IMR-90 (cell line): ENCODE measurements around the gene CARD8.

Experiments
- BHLHE40 ChIP-seq: fragments of 150-350 bp; IDR thresholded peaks from 2 replicates; pipeline ENCODE4 v1.6.1; 2016; ENCODE audit warnings: mild to moderate bottlenecking, low read depth, low read length
- CHD1 ChIP-seq: IDR thresholded peaks from 2 replicates; pipeline ENCODE4 v1.6.1; 2012; ENCODE audit warnings: low read depth, low read length, improper control_type of control experiment
- ELK1 ChIP-seq: fragments of 150-350 bp; IDR thresholded peaks from 2 replicates; pipeline ENCODE4 v1.6.1; 2016; ENCODE audit warnings: low read depth, mild to moderate bottlenecking, low read length, moderate library complexity, borderline replicate concordance
- FOS ChIP-seq: fragments of 150-350 bp; IDR thresholded peaks from 2 replicates; pipeline ENCODE4 v1.6.1; 2016; ENCODE audit warnings: low read depth, low read length
- MAZ ChIP-seq: IDR thresholded peaks from 2 replicates; pipeline ENCODE4 v1.6.1; 2012; ENCODE audit warnings: low read depth, mild to moderate bottlenecking, low read length, improper control_type of control experiment, moderate library complexity, borderline replicate concordance
- NFE2L2 ChIP-seq: fragments of 150-350 bp; IDR thresholded peaks from 2 replicates; pipeline ENCODE4 v1.6.1; 2016; ENCODE audit warnings: low read depth, mild to moderate bottlenecking, low read length
- POLR2A ChIP-seq: IDR thresholded peaks from 2 replicates; pipeline ENCODE4 v1.6.1; 2012; ENCODE audit warnings: mild to moderate bottlenecking, low read depth, low read length
- RAD21 ChIP-seq: IDR thresholded peaks from 2 replicates; pipeline ENCODE4 v1.6.1; 2012; ENCODE audit warnings: low read length, improper control_type of control experiment
- RCOR1 ChIP-seq: IDR thresholded peaks from 2 replicates; pipeline ENCODE4 v1.6.1; 2012; ENCODE audit warnings: mild to moderate bottlenecking, low read length, improper control_type of control experiment; ENCODE audit not compliant: insufficient replicate concordance
- RFX5 ChIP-seq: IDR thresholded peaks from 2 replicates; pipeline ENCODE4 v1.8.0; 2012; ENCODE audit warnings: low read depth, mild to moderate bottlenecking, low read length, moderate library complexity
- SMC3 ChIP-seq: fragments of 150-350 bp; IDR thresholded peaks from 2 replicates; pipeline ENCODE4 v1.6.1; 2016; ENCODE audit warnings: low read depth, mild to moderate bottlenecking, antibody characterized with exemption, low read length, moderate library complexity
- USF2 ChIP-seq: fragments of 150-350 bp; IDR thresholded peaks from 2 replicates; pipeline ENCODE4 v1.6.1; 2017; ENCODE audit warnings: mild to moderate bottlenecking, antibody characterized with exemption, low read length, low read depth
- TF ChIP-seq, protein P1 (sequence below): conservative IDR thresholded peaks from 2 replicates; pipeline ENCODE4 v1.5.1; 2012; ENCODE audit warnings: mild to moderate bottlenecking, low read depth, low read length, improper control_type of control experiment

- TF ChIP-seq, protein P1, sequence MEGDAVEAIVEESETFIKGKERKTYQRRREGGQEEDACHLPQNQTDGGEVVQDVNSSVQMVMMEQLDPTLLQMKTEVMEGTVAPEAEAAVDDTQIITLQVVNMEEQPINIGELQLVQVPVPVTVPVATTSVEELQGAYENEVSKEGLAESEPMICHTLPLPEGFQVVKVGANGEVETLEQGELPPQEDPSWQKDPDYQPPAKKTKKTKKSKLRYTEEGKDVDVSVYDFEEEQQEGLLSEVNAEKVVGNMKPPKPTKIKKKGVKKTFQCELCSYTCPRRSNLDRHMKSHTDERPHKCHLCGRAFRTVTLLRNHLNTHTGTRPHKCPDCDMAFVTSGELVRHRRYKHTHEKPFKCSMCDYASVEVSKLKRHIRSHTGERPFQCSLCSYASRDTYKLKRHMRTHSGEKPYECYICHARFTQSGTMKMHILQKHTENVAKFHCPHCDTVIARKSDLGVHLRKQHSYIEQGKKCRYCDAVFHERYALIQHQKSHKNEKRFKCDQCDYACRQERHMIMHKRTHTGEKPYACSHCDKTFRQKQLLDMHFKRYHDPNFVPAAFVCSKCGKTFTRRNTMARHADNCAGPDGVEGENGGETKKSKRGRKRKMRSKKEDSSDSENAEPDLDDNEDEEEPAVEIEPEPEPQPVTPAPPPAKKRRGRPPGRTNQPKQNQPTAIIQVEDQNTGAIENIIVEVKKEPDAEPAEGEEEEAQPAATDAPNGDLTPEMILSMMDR, result no peak
- TF ChIP-seq BHLHE40 (no peak), POLR2A (no peak), RFX5 (no peak), ELK1 (no peak), SMC3 (no peak), RCOR1 (no peak), RAD21 (no peak), MAZ (no peak), NFE2L2 (no peak), FOS (no peak), USF2 (no peak), CHD1 (no peak)
Measured at GRCh38 chr19:48247212-48247611, 8.5 kb downstream of the CARD8 start.
